Measurements from ENCODE around the gene OS9.
"Not testable (repeated sequence)": the region's sequence is repeated elsewhere in the genome, so short reads cannot be mapped to it uniquely, and the experiment has no call there.

Gene OS9

GRCh38 chr12:57693659-57694458, at the start of gene OS9:
Gene OS9 (plus strand): TSS chr12:57694132. CDS start chr12:57694162, 30 bp downstream.
- DNase-seq (ENCODE audit: low read depth): peak; percentile 85

DNA sequence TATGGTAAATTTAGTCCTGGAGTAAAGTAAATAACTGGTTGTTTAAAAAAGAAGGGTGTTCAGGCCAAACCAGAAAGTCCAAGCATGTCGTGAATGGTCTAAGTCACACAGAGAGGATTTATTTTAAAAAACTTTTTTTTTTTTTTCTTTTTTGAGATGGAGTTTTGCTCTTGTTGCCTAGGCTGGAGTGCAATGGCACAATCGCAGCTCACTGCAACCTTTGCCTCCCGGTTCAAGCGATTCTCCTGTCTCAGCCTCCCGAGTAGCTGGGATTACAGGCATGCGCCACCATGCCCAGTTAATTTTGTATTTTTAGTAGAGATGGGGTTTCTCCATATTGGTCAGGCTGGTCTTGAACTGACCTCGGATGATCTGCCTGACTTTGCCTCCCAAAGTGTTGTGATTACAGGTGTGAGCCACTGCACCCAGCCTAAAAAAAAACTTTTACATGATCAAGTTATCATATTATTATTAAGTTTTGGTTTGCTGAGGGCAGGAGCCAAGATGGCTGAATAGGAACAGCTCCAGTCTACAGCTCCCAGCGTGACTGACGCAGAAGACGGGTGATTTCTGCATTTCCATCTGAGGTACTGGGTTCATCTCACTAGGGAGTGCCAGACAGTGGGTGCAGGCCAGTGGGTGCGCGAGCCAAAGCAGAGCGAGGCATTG, 47.8 kb upstream of the OS9 start:
- not testable (repeated sequence) for DNase-seq (ENCODE audit: low read depth)

- DNase-seq (ENCODE audit: low read depth): not testable (repeated sequence)
These were observed 47.3 kb upstream of the OS9 start for GRCh38 chr12:57646659-57647049.

GRCh38 chr12:57654042-57654441, 39.9 kb upstream of the OS9 start:
- no peak for DNase-seq (ENCODE audit: low read depth)

GRCh38 chr12:57655541-57656240, 38.2 kb upstream of the OS9 start:
- no peak for DNase-seq (ENCODE audit: low read depth)

DNA sequence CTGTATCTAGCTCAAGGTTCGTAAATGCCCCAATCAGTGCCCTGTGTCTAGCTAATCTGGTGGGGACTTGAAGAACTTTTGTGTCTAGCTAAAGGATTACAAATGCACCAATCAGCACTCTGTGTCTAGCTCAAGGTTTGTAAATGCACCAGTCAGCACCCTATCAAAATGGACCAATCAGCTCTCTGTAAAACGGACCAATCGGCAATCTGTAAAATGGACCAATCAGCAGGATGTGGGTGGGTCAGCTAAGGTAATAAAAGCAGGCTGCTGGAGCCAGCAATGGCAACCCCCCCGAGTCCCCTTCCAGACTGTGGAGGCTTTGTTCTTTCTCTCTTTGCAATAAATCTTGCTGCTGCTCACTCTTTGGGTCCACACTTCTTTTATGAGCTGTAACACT, 37.5 kb upstream of the OS9 start:
- not testable (repeated sequence) for DNase-seq (ENCODE audit: low read depth)

- no peak for DNase-seq (ENCODE audit: low read depth)
These were observed 36.2 kb upstream of the OS9 start for GRCh38 chr12:57657744-57658143.

GRCh38 chr12:57658890-57659289, 35.0 kb upstream of the OS9 start:
- no peak for DNase-seq (ENCODE audit: low read depth)

DNA sequence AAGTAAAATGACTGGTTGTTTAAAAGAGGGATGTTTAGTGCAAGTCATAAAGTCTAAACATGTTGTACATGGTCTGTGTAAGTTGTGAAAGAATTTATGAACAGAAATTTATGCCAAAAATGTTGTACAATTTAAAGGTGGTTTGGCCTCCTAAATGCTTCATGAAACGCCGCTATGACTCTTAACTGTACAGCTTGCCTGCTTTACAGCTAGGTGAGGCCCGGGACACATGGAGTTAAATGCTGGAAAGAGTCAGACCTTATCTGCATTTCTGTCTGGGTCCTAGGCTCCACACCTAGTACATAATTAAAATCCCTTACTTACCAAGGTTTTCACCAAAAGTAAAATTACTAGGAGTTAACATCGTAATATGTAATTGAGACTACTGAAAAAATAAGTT, 32.6 kb upstream of the OS9 start:
- no peak for DNase-seq (ENCODE audit: low read depth)

- not testable (repeated sequence) for DNase-seq (ENCODE audit: low read depth)
These were observed 28.7 kb upstream of the OS9 start for GRCh38 chr12:57665066-57665820.

GRCh38 chr12:57666897-57667296, 27.0 kb upstream of the OS9 start:
- DNase-seq (ENCODE audit: low read depth): no peak

DNA sequence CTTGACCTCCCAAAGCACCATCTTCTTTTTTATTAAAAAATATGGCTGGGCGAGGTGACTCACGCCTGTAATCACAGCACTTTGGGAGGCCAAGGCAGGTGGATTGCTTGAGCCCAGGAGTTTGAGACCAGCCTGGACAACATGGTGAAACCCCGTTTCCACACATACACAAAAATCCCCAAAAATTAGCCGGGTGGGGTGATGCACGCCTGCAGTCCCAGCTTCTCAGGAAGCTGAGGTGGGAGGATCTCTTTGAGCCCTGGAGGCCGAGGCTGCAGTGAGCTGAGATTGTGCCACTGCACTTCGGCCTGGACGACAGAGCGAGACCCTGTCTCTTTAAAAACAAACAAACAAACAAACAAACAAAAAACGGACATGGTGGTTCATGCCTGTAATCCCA, 24.2 kb upstream of the OS9 start:
- DNase-seq (ENCODE audit: low read depth): not testable (repeated sequence)

DNA sequence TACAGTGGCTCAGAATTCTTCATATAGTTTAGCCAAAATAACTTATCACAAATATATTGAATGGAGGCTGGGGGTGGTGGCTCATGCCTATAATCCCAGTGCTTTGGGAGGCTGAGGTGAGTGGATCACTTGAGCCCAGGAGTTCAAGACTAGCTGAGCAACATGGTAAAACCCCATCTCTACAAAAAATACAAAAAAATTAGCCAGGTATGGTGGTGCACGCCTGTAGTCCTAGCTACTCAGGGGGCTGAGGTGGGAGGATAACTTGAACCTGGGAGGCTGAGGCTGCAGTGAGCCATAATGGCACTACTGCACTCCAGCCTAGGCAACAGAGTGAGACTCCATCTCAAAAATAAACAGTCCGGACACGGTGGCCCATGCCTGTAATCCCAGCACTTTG, 22.1 kb upstream of the OS9 start:
- DNase-seq (ENCODE audit: low read depth): not testable (repeated sequence)

DNA sequence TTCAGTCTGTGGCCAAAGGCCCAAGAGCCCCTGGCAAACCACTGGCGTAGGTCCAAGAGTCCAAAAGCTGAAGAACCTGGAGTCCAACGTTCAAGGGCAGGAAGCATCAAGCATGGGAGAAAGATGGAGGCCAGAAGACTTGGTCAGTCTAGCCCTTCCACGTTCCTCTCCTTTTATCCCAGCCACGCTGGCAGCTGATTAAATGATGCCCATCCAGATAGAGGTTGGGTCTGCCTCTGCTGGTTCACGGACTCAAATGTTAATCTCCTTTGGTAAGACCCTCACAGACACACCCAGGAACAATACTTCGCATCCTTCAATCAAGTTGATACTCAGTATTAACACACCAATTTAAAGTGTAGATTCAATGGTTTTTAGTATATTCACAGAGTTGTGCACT, 21.1 kb upstream of the OS9 start:
- no peak for DNase-seq (ENCODE audit: low read depth)

DNA sequence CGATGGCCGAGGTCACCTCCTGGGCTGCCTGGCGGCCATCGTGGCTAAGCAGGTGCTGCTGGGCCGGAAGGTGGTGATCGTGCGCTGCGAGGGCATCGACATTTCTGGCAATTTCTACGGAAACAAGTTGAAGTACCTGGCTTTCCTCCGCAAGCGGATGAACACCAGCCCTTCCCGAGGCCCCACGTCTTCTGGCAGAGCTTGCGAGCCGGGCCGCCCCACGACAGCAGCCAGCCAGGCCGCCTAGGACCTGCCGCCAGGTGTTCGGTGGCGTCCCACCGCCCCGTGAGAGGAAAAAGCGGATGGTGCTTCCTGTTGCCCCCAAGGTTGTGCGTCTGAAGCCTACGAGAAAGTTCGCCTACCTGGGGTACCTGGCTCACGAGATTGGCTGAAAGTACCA, 19.2 kb upstream of the OS9 start:
- DNase-seq (ENCODE audit: low read depth): no peak

GRCh38 chr12:57677947-57678346, 16.0 kb upstream of the OS9 start:
- not testable (repeated sequence) for DNase-seq (ENCODE audit: low read depth)

- no peak for DNase-seq (ENCODE audit: low read depth)
These were observed 14.2 kb upstream of the OS9 start for GRCh38 chr12:57679697-57680096.

- no peak for DNase-seq (ENCODE audit: low read depth)
These were observed 6.1 kb upstream of the OS9 start for GRCh38 chr12:57687862-57688261.

GRCh38 chr12:57688931-57689330, 5.0 kb upstream of the OS9 start:
- no peak for DNase-seq (ENCODE audit: low read depth)

DNA sequence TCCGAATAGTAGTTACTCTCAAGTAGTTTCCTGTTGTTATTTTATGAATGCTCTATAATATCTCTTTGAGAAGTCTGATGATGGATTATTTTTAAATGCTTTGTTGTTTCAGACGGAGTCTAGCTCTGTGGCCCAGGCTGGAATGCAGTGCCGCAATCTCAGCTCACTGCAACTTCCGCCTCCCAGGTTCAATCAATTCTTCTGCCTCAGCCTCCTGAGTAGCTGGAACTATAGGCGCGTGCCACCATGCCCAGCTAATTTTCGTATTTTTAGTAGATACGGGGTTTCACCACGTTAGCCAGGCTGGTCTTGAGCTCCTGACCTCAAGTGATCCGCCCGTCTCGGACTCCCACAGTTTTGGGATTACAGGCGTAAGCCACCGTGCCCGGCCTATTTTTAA, 1.4 kb upstream of the OS9 start:
- no peak for DNase-seq (ENCODE audit: low read depth)

DNA sequence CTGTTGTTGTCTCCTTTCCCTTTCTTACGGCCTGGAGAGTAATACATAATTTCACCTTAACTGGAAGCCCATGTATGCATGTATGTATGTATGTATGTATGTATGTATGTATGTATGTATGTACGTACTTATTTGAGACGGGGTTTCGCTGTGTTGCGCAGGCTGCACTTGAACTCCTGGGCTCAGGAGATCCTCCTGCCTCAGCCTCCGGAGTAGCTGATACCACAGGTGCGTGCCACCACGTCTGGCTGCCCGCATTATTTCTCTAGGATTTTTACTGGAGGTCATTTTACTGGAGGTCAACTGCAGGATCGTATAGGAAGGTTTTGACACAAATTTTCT, 644 bp upstream of the OS9 start:
- no peak for DNase-seq (ENCODE audit: low read depth)

- no peak for DNase-seq (ENCODE audit: low read depth)
These were observed 607 bp downstream of the OS9 start for GRCh38 chr12:57694459-57695019.
